Neural cell (in vitro differentiated cells): ENCODE measurements around the gene ADD1.

Experiments used
- EP300 ChIP-seq: fragments of 450-650 bp; conservative IDR thresholded peaks from 2 replicates; pipeline ENCODE4 v1.6.1; 2014; ENCODE audit warnings: antibody characterized with exemption, mild to moderate bottlenecking, moderate library complexity; ENCODE audit not compliant: poor library complexity, severe bottlenecking
- EZH2 ChIP-seq: fragments of 200-600, 300-800 bp; shearing (Covaris generic), sonication (generic); IDR thresholded peaks from 2 replicates; pipeline ENCODE4 v1.6.1; 2014; ENCODE audit warnings: antibody characterized with exemption, low read length, borderline replicate concordance, mild to moderate bottlenecking; ENCODE audit not compliant: insufficient read depth, poor library complexity, severe bottlenecking
- MXI1 ChIP-seq: fragments of 450-650 bp; conservative IDR thresholded peaks from 2 replicates; pipeline ENCODE4 v1.6.1; 2014; ENCODE audit warnings: antibody characterized with exemption, mild to moderate bottlenecking; ENCODE audit not compliant: poor library complexity, severe bottlenecking
- POLR2AphosphoS5 ChIP-seq: IDR thresholded peaks from 2 replicates; pipeline ENCODE4 v1.6.1; 2012
- RAD21 ChIP-seq: fragments of 450-650 bp; conservative IDR thresholded peaks from 2 replicates; pipeline ENCODE4 v1.6.1; 2014; ENCODE audit warnings: antibody characterized with exemption, mild to moderate bottlenecking, moderate library complexity
- TF ChIP-seq, protein P1 (sequence below): fragments of 450-650 bp; IDR thresholded peaks from 2 replicates; pipeline ENCODE4 v1.5.1; 2014; ENCODE audit warnings: antibody characterized with exemption, mild to moderate bottlenecking, moderate library complexity; ENCODE audit not compliant: poor library complexity, severe bottlenecking
- TF ChIP-seq, protein P2 (sequence below): IDR thresholded peaks from 2 replicates; pipeline ENCODE4 v1.6.1; 2012; ENCODE audit warnings: borderline replicate concordance

DNA sequence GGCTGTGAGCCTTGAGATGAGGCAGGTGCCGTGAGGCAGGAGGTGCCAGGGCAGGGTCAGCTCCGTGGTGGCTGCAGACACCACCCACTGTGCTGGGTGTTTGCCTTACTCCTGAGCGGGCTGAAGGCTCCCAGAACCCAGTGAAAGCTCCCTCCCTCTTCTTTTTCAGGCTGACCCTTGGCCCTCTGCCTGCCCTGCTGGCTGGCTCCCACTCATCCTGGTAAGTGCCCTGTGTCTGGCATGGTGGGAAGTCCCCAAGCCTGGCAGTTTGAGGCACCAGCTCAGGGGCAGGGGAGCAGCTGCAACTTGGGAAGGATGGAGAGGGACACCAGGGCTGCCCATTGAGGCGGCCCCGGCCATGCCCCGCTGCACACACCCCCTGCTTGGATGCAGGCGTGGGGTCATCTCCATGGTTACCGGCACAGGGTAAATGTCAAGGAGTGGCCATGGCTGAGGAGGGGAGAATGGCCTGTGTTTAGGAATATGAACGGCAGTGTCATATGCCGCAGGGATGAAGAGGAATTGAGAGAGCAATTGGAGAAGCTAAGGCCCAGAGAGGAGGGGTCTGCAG is 33.9 kb upstream of the ADD1 start:
- TF ChIP-seq, protein P1, sequence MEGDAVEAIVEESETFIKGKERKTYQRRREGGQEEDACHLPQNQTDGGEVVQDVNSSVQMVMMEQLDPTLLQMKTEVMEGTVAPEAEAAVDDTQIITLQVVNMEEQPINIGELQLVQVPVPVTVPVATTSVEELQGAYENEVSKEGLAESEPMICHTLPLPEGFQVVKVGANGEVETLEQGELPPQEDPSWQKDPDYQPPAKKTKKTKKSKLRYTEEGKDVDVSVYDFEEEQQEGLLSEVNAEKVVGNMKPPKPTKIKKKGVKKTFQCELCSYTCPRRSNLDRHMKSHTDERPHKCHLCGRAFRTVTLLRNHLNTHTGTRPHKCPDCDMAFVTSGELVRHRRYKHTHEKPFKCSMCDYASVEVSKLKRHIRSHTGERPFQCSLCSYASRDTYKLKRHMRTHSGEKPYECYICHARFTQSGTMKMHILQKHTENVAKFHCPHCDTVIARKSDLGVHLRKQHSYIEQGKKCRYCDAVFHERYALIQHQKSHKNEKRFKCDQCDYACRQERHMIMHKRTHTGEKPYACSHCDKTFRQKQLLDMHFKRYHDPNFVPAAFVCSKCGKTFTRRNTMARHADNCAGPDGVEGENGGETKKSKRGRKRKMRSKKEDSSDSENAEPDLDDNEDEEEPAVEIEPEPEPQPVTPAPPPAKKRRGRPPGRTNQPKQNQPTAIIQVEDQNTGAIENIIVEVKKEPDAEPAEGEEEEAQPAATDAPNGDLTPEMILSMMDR: no peak
- TF ChIP-seq RAD21: no peak
- TF ChIP-seq EZH2: no peak
- TF ChIP-seq POLR2AphosphoS5: no peak
- TF ChIP-seq, protein P2, sequence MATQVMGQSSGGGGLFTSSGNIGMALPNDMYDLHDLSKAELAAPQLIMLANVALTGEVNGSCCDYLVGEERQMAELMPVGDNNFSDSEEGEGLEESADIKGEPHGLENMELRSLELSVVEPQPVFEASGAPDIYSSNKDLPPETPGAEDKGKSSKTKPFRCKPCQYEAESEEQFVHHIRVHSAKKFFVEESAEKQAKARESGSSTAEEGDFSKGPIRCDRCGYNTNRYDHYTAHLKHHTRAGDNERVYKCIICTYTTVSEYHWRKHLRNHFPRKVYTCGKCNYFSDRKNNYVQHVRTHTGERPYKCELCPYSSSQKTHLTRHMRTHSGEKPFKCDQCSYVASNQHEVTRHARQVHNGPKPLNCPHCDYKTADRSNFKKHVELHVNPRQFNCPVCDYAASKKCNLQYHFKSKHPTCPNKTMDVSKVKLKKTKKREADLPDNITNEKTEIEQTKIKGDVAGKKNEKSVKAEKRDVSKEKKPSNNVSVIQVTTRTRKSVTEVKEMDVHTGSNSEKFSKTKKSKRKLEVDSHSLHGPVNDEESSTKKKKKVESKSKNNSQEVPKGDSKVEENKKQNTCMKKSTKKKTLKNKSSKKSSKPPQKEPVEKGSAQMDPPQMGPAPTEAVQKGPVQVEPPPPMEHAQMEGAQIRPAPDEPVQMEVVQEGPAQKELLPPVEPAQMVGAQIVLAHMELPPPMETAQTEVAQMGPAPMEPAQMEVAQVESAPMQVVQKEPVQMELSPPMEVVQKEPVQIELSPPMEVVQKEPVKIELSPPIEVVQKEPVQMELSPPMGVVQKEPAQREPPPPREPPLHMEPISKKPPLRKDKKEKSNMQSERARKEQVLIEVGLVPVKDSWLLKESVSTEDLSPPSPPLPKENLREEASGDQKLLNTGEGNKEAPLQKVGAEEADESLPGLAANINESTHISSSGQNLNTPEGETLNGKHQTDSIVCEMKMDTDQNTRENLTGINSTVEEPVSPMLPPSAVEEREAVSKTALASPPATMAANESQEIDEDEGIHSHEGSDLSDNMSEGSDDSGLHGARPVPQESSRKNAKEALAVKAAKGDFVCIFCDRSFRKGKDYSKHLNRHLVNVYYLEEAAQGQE: no peak
- no peak for TF ChIP-seq MXI1
- no peak for TF ChIP-seq EP300
